Measurements from ENCODE around the gene RTCB.
"Not testable (repeated sequence)": the region's sequence is repeated elsewhere in the genome, so short reads cannot be mapped to it uniquely, and the experiment has no call there.

The RTCB gene

GRCh38 chr22:32353840-32354239 is 58.2 kb downstream of the RTCB start:
- Histone ChIP-seq H2BK5ac (ENCODE audit: low read depth, low read length, poor library complexity) (no peak overlapping the region), H3K9me3 (ENCODE audit: insufficient read depth, low read depth, low read length) (peaks cover 3% of the 10 kb centered on the region), H4K91ac (ENCODE audit: low read depth, low read length) (no peak overlapping the region), H3K9ac (ENCODE audit: low read length) (no peak overlapping the region), H3K36me3 (ENCODE audit: control insufficient read depth in 1 of 2, insufficient read depth in 2 of 2, low read length in 2 of 2) (no peaks in the 10 kb centered on the region), H3K18ac (ENCODE audit: low read length) (no peak overlapping the region), H2BK120ac (ENCODE audit: insufficient read depth, low read length, poor library complexity) (no peak overlapping the region), H4K12ac (ENCODE audit: low read depth, low read length) (no peak overlapping the region), H2AK5ac (ENCODE audit: low read length) (no peak overlapping the region), H3K14ac (ENCODE audit: low read length) (no peak overlapping the region), H2AFZ (ENCODE audit: insufficient read depth, low read length, poor library complexity) (no peak overlapping the region), H3K27ac (ENCODE audit: low read depth, low read length) (no peak overlapping the region), H3K79me1 (ENCODE audit: low read length) (no peaks in the 10 kb centered on the region), H3K23ac (ENCODE audit: low read length) (no peak overlapping the region), H3K27me3 (ENCODE audit: insufficient read depth, low read length) (no peaks in the 10 kb centered on the region), H3K4me3 (ENCODE audit: low read depth, low read length) (no peak overlapping the region), H4K8ac (ENCODE audit: low read depth, low read length) (no peak overlapping the region), H3K4ac (ENCODE audit: low read depth, low read length) (no peak overlapping the region), H3K4me1 (ENCODE audit: control insufficient read depth in 1 of 2, insufficient read depth in 2 of 2, low read length in 2 of 2) (peaks cover 0 to 2% of the 10 kb centered on the region in 2 experiments), H3K79me2 (ENCODE audit: control insufficient read depth, insufficient read depth, low read length, poor library complexity) (no peaks in the 10 kb centered on the region), H2BK12ac (ENCODE audit: low read length) (no peak overlapping the region), H3K4me2 (ENCODE audit: low read length) (no peak overlapping the region)
- DNase-seq: no peak
- WGBS (ENCODE audit: extremely low coverage, insufficient coverage, insufficient read length): no CpG with 5 or more reads among the region's 19 CpGs

- peaks cover 3% of the 10 kb centered on the region for H3K9me3 ChIP-seq (ENCODE audit: insufficient read depth, low read depth, low read length)
- no peak overlapping the region for H3K18ac ChIP-seq (ENCODE audit: low read length)
- H2AFZ ChIP-seq (ENCODE audit: insufficient read depth, low read length, poor library complexity): no peak overlapping the region
- no peak for DNase-seq
- no peak overlapping the region for H3K4me3 ChIP-seq (ENCODE audit: low read depth, low read length)
- H3K4ac ChIP-seq (ENCODE audit: low read depth, low read length): no peak overlapping the region
- WGBS (ENCODE audit: extremely low coverage, insufficient coverage, insufficient read length): no CpG with 5 or more reads among the region's 28 CpGs
- H2AK5ac ChIP-seq (ENCODE audit: low read length): no peak overlapping the region
- no peak overlapping the region for H4K91ac ChIP-seq (ENCODE audit: low read depth, low read length)
- H3K14ac ChIP-seq (ENCODE audit: low read length): no peak overlapping the region
- H3K79me2 ChIP-seq (ENCODE audit: control insufficient read depth, insufficient read depth, low read length, poor library complexity): no peaks in the 10 kb centered on the region
- no peaks in the 10 kb centered on the region for H3K36me3 ChIP-seq (ENCODE audit: control insufficient read depth in 1 of 2, insufficient read depth in 2 of 2, low read length in 2 of 2)
- no peak overlapping the region for H4K8ac ChIP-seq (ENCODE audit: low read depth, low read length)
- H4K12ac ChIP-seq (ENCODE audit: low read depth, low read length): no peak overlapping the region
- peaks cover 0 to 2% of the 10 kb centered on the region in 2 experiments for H3K4me1 ChIP-seq (ENCODE audit: control insufficient read depth in 1 of 2, insufficient read depth in 2 of 2, low read length in 2 of 2)
- no peak overlapping the region for H3K27ac ChIP-seq (ENCODE audit: low read depth, low read length)
- no peak overlapping the region for H3K4me2 ChIP-seq (ENCODE audit: low read length)
- H3K9ac ChIP-seq (ENCODE audit: low read length): no peak overlapping the region
- H2BK12ac ChIP-seq (ENCODE audit: low read length): no peak overlapping the region
- no peak overlapping the region for H3K23ac ChIP-seq (ENCODE audit: low read length)
- no peaks in the 10 kb centered on the region for H3K27me3 ChIP-seq (ENCODE audit: insufficient read depth, low read length)
- H3K79me1 ChIP-seq (ENCODE audit: low read length): no peaks in the 10 kb centered on the region
- no peak overlapping the region for H2BK120ac ChIP-seq (ENCODE audit: insufficient read depth, low read length, poor library complexity)
- H2BK5ac ChIP-seq (ENCODE audit: low read depth, low read length, poor library complexity): no peak overlapping the region
Measured at GRCh38 chr22:32353292-32353691, 58.8 kb downstream of the RTCB start.

- Histone ChIP-seq H2BK5ac (ENCODE audit: low read depth, low read length, poor library complexity) (no peak overlapping the region), H3K27me3 (ENCODE audit: insufficient read depth, low read length) (no peaks in the 10 kb centered on the region), H3K4ac (ENCODE audit: low read depth, low read length) (no peak overlapping the region), H3K4me3 (ENCODE audit: low read depth, low read length) (no peak overlapping the region), H4K91ac (ENCODE audit: low read depth, low read length) (no peak overlapping the region), H3K27ac (ENCODE audit: low read depth, low read length) (no peak overlapping the region), H2BK120ac (ENCODE audit: insufficient read depth, low read length, poor library complexity) (no peak overlapping the region), H3K4me1 (ENCODE audit: control insufficient read depth in 1 of 2, insufficient read depth in 2 of 2, low read length in 2 of 2) (peaks cover 0 to 2% of the 10 kb centered on the region in 2 experiments), H2AK5ac (ENCODE audit: low read length) (no peak overlapping the region), H3K9ac (ENCODE audit: low read length) (no peak overlapping the region), H4K12ac (ENCODE audit: low read depth, low read length) (no peak overlapping the region), H3K14ac (ENCODE audit: low read length) (no peak overlapping the region), H3K79me2 (ENCODE audit: control insufficient read depth, insufficient read depth, low read length, poor library complexity) (no peaks in the 10 kb centered on the region), H2AFZ (ENCODE audit: insufficient read depth, low read length, poor library complexity) (no peak overlapping the region), H3K18ac (ENCODE audit: low read length) (no peak overlapping the region), H3K4me2 (ENCODE audit: low read length) (no peak overlapping the region), H2BK12ac (ENCODE audit: low read length) (no peak overlapping the region), H3K23ac (ENCODE audit: low read length) (no peak overlapping the region), H4K8ac (ENCODE audit: low read depth, low read length) (no peak overlapping the region), H3K9me3 (ENCODE audit: insufficient read depth, low read depth, low read length) (peaks cover 3% of the 10 kb centered on the region), H3K79me1 (ENCODE audit: low read length) (no peaks in the 10 kb centered on the region), H3K36me3 (ENCODE audit: control insufficient read depth in 1 of 2, insufficient read depth in 2 of 2, low read length in 2 of 2) (no peaks in the 10 kb centered on the region)
- WGBS (ENCODE audit: extremely low coverage, insufficient coverage, insufficient read length): no CpG with 5 or more reads among the region's 14 CpGs
- DNase-seq: no peak
Measured at GRCh38 chr22:32352681-32353080, 59.4 kb downstream of the RTCB start.

DNA sequence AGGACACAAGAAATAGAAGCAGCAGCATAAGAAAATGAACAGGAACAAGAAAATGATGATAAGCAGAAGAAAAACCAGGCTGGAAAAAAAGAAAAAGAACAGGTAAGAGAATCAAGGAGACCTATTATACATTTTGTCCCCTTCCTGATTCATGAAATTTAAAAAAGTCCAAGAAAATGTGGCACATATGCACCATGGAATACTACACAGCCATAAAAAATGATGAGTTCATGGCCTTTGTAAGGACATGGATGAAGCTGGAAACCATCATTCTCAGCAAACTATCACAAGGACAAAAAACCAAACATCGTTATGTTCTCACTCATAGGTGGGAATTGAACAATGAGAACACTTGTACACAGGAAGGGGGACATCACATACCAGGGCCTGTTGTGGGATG is 60.2 kb downstream of the RTCB start:
- not testable (repeated sequence) for H2BK120ac ChIP-seq (ENCODE audit: insufficient read depth, low read length, poor library complexity); H3K4me1 ChIP-seq (ENCODE audit: control insufficient read depth in 1 of 2, insufficient read depth in 2 of 2, low read length in 2 of 2); H3K79me2 ChIP-seq (ENCODE audit: control insufficient read depth, insufficient read depth, low read length, poor library complexity); H3K9ac ChIP-seq (ENCODE audit: low read length); H3K9me3 ChIP-seq (ENCODE audit: insufficient read depth, low read depth, low read length); H2BK5ac ChIP-seq (ENCODE audit: low read depth, low read length, poor library complexity); H3K14ac ChIP-seq (ENCODE audit: low read length); H2BK12ac ChIP-seq (ENCODE audit: low read length); H4K91ac ChIP-seq (ENCODE audit: low read depth, low read length); H3K4me2 ChIP-seq (ENCODE audit: low read length); H3K36me3 ChIP-seq (ENCODE audit: control insufficient read depth in 1 of 2, insufficient read depth in 2 of 2, low read length in 2 of 2); H3K27ac ChIP-seq (ENCODE audit: low read depth, low read length); H3K79me1 ChIP-seq (ENCODE audit: low read length); H3K18ac ChIP-seq (ENCODE audit: low read length); H2AK5ac ChIP-seq (ENCODE audit: low read length); H4K12ac ChIP-seq (ENCODE audit: low read depth, low read length); H3K4ac ChIP-seq (ENCODE audit: low read depth, low read length); H3K27me3 ChIP-seq (ENCODE audit: insufficient read depth, low read length); DNase-seq; H3K23ac ChIP-seq (ENCODE audit: low read length); H3K4me3 ChIP-seq (ENCODE audit: low read depth, low read length); H2AFZ ChIP-seq (ENCODE audit: insufficient read depth, low read length, poor library complexity); H4K8ac ChIP-seq (ENCODE audit: low read depth, low read length)
- WGBS (ENCODE audit: extremely low coverage, insufficient coverage, insufficient read length): no CpG with 5 or more reads among the region's 1 CpG
